ENCODE measurements around the gene ZDHHC11B.
"Not testable (repeated sequence)": the region's sequence is repeated elsewhere in the genome, so short reads cannot be mapped to it uniquely, and the experiment has no call there.

The ZDHHC11B gene

GRCh38 chr5:763998-764781 lies 20.3 kb downstream of the ZDHHC11B start:
- H3K4me3 ChIP-seq (ENCODE audit: low read depth, low read length), result no peak overlapping the region
- DNase-seq (ENCODE audit: low read depth, low spot score), result no peak
- ChIA-PET CTCF (no interaction called here), POLR2A (no interaction called here)
- TF ChIP-seq CTCF (IDR thresholded peaks at IDR 0.05; ENCODE audit: insufficient read depth, low read length, missing control alignments), result no peak

- TF ChIP-seq CTCF (IDR thresholded peaks at IDR 0.05; ENCODE audit: insufficient read depth, low read length, missing control alignments), result no peak
- POLR2A ChIA-PET, result no interaction called here
- CTCF ChIA-PET, result no interaction called here
- H3K4me3 ChIP-seq (ENCODE audit: low read depth, low read length), result no peak overlapping the region
- DNase-seq (ENCODE audit: low read depth, low spot score), result no peak
Measured at GRCh38 chr5:763397-763796, 21.1 kb downstream of the ZDHHC11B start.

- CTCF ChIA-PET; H3K4me3 ChIP-seq (ENCODE audit: low read depth, low read length); POLR2A ChIA-PET; DNase-seq (ENCODE audit: low read depth, low spot score): not testable (repeated sequence)
Measured at GRCh38 chr5:762996-763395, 21.5 kb downstream of the ZDHHC11B start.

- POLR2A ChIA-PET, result no interaction called here
- H3K4me3 ChIP-seq (ENCODE audit: low read depth, low read length), result no peak overlapping the region
- CTCF ChIA-PET, result no interaction called here
- TF ChIP-seq CTCF (IDR thresholded peaks at IDR 0.05; ENCODE audit: insufficient read depth, low read length, missing control alignments), result no peak
- no peak for DNase-seq (ENCODE audit: low read depth, low spot score)
Measured at GRCh38 chr5:761854-762710, 22.4 kb downstream of the ZDHHC11B start.

GRCh38 chr5:761059-761771 lies 23.3 kb downstream of the ZDHHC11B start:
- no peak for DNase-seq (ENCODE audit: low read depth, low spot score)
- no peak overlapping the region for H3K4me3 ChIP-seq (ENCODE audit: low read depth, low read length)
- CTCF ChIA-PET, result no interaction called here
- POLR2A ChIA-PET, result no interaction called here
- no peak for TF ChIP-seq CTCF (IDR thresholded peaks at IDR 0.05; ENCODE audit: insufficient read depth, low read length, missing control alignments)

- DNase-seq (ENCODE audit: low read depth, low spot score), result no peak
- POLR2A ChIA-PET, result no interaction called here
- CTCF ChIA-PET, result no interaction called here
- no peak overlapping the region for H3K4me3 ChIP-seq (ENCODE audit: low read depth, low read length)
- no peak for TF ChIP-seq CTCF (IDR thresholded peaks at IDR 0.05; ENCODE audit: insufficient read depth, low read length, missing control alignments)
Measured at GRCh38 chr5:760363-761058, 24.0 kb downstream of the ZDHHC11B start.

Data from AG04449 (cell line).